Dedifferentiated amniotic fluid mesenchymal stem cell (primary cell): Measurements from ENCODE around the gene PLEKHJ1.
"Not testable (repeated sequence)": the region's sequence is repeated elsewhere in the genome, so short reads cannot be mapped to it uniquely, and the experiment has no call there.

Experiments used
- DNase-seq: peaks from one replicate; pipeline ENCODE4 v3.0.0-alpha.2; 2016; ENCODE audit errors: extremely low spot score

PLEKHJ1 gene

DNA sequence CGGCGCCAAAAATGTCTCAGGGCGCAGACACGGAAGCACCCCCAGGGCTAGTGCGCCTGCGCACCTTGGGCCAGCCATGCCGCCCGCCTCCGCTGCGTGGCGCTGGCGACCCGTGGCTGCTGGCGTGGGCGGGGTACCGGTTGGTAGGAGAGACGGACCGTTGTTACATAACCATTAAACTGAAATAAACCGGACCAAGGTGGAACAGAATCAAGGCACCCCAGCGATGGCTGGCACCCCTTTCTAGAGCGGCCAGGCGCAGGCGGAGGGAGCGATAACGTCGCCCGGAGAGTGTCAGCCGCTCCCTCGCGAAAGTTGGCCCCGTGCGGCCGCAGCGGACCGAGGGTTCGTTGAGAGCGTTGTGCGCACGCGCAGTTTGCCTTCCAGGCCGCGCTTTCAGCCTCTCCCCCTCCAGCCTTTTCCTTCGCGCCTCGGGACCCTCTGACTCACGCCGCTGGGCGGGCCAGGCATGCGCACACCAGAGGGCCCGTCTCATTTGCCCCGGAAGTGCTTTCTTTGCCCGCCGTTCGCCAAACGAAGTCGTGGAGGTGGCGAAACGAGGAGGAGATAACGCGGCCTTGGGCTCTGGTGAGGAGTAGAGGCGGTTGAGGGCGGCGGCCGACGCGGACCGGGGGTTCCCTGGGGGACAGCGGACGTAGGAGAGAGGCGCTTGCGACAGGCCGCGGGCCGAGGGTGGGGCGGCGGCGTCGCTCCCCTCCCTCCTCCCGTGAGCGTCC is at the start of gene PLEKHJ1, which contains the start of gene SF3A2:
Gene PLEKHJ1 (minus strand): TSS at position 16 of the 737 bp plus-strand sequence. CDS start 81 bp downstream, outside the sequence.
Gene SF3A2 (plus strand): TSS at position 511 of the 737 bp plus-strand sequence. CDS start 6,595 bp downstream, outside the sequence.
- DNase-seq, result peak; percentile 97

- DNase-seq, result no peak
These were observed 47.8 kb upstream of the PLEKHJ1 start for GRCh38 chr19:2283835-2284507.

GRCh38 chr19:2282862-2283237 is 46.7 kb upstream of the PLEKHJ1 start:
- no peak for DNase-seq

GRCh38 chr19:2282062-2282861 is 46.1 kb upstream of the PLEKHJ1 start, which contains the start of gene PEAK3:
Gene PEAK3 (minus strand): TSS chr19:2282175. CDS start chr19:2280931, 1,244 bp downstream.
- no peak for DNase-seq

DNA sequence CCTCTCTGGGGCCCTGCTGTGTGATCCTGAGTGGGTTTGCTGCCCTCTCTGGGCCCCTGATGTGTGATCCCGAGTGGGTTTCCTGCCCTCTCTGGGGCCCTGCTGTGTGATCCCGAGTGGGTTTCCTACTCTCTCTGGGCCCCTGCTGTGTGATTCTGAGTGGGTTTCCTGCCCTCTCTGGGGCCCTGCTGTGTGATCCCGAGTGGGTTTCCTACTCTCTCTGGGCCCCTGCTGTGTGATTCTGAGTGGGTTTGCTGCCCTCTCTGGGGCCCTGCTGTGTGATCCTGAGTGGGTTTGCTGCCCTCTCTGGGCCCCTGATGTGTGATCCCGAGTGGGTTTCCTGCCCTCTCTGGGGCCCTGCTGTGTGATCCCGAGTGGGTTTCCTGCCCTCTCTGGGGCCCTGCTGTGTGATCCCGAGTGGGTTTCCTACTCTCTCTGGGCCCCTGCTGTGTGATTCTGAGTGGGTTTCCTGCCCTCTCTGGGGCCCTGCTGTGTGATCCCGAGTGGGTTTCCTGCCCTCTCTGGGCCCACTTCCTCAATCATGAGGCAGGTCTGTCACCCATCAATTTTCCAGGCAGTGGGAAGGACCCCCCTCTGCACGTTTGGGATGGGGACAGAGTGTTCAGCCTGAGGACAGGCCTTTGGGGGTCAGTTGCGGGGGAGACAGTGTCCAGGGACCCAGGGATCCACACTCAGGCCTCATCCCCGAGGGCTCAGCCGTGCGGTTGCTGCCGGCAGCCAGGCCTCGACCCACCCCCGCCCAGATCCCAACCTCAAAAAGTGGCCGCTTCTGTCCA is 45.3 kb upstream of the PLEKHJ1 start:
- not testable (repeated sequence) for DNase-seq

- no peak for DNase-seq
These were observed 44.6 kb upstream of the PLEKHJ1 start for GRCh38 chr19:2280633-2281264.

DNA sequence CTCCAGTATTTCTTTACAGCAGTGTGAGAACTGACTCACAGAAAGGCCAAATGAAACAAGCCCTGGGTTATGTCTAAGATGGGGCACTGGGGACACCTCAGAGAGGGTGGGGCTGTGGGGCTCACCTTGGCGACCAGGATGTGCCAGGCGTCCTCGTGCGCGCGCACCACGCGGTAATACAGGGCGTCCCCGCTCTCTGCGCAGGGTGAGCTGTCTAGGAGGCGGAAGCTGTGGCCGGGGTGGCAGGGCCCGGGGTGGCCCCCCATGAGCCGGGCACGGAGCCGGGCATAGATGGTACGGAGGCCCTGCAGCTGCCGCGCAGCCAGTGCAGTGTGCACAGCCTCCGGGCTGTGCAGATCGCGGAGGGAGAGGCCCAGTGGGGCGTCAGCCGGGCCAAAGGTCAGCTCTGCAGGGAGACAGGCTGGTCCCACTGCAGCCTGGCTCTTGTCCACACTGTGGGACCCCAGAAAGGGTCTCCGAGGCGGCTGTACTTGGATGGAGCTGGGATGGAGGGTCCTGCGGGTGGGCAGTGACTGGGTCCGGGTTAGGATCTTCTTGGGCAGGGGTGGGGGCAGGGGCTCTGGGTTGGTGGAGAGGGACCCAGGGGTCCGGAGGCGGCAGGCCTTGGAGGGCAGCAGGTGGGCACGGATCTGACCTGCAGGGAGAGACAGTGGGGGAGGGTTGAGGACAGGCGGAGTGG is 42.5 kb upstream of the PLEKHJ1 start:
- no peak for DNase-seq

- DNase-seq, result no peak
These were observed 41.0 kb upstream of the PLEKHJ1 start for GRCh38 chr19:2277138-2277537.

GRCh38 chr19:2276429-2276986 is 40.4 kb upstream of the PLEKHJ1 start:
- DNase-seq, result no peak

GRCh38 chr19:2275588-2276428 is 39.7 kb upstream of the PLEKHJ1 start:
- DNase-seq, result no peak

- DNase-seq, result peak; percentile 53
These were observed 38.9 kb upstream of the PLEKHJ1 start for GRCh38 chr19:2274931-2275535.

DNA sequence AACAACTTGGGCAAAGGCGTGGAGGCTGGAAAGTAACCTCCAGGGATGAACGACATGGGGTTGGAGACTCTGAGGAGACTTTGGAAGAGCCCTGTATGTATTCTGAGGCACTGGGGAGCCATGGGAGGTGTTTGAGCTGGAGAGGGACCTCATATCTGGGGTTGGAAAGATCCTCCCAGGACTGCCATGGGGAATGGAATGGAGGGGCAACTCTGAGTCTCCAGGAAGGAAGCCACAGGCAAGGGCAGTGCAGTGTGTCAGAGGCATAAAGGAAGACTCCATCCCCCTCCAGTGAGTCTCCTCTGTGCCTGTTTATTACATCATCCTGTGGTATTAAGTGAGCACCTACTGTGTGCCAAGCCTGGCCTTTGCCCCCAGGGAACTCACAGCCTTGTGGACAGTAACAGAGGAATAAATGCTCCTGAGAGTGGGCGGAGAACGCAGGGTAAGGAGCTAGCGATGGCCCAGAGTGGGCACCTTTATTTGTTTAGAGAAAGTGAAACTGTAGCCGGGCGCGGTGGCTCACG is 38.1 kb upstream of the PLEKHJ1 start:
- DNase-seq, result no peak

- peak; percentile 24 for DNase-seq
These were observed 37.4 kb upstream of the PLEKHJ1 start for GRCh38 chr19:2273356-2274184.

DNA sequence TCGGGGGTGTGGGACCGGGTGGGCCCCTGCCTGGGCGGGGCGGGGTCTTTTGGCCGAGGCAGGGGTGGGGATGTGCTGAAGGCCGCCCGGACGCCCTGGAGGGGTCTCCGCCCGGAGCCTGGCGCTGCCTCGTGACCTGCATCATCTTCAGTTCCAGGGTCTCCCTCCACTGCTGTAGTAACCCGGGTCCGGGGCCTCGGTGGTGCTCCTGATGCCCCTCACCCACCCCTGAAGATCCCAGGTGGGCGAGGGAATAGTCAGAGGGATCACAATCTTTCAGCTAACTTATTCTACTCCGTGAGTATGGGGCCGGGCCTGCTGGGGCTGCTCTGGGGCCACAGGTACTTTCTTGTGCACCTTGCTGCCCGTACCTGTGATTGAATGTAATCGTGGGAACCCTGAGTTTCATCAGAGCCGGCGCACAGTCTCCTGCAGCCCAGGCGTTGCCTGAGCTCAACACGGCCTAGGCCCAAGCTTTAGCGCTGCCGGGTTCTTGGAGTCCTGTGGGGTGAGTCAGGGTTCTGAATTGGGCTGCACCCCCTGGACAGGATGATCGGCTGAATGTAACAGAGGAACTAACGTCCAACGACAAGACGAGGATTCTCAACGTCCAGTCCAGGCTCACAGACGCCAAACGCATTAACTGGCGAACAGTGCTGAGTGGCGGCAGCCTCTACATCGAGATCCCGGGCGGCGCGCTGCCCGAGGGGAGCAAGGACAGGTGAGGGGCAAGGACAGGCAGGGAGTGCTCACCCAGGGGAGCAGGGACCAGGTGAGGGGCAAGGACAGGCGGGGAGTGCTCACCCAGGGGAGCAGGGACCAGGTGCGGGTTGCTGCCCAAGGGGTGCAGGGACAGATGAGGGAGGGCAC is 35.3 kb upstream of the PLEKHJ1 start:
- peak; percentile 41 for DNase-seq

- DNase-seq, result peak; percentile 67
These were observed 34.5 kb upstream of the PLEKHJ1 start for GRCh38 chr19:2270423-2271233.

DNA sequence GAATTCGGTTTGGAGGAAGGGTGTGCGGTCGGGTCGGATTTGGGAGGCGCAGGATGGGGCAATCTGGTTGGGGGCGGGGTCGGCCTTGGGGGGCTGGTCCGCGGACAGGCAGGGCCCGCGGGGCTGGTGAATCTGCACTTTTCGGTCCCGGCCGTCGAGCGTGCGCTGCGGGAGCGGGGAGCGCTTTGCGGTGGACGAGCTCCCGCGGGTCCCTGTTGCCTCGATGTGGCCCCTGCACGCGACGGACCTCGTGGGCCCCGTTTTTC is 34.0 kb upstream of the PLEKHJ1 start:
- no peak for DNase-seq
